Mesodermal cell (in vitro differentiated cells): Measurements from ENCODE around the gene FOSB.
A peak's percentile ranks its signal among the peaks of the same experiment; 100 is the strongest.

ENCODE experiments used
- H3K27ac ChIP-seq: 2 replicates; pipeline ENCODE4 v1.7.0; 2013; ENCODE audit warnings: mild to moderate bottlenecking, low read depth, low read length, moderate library complexity; ENCODE audit not compliant: severe bottlenecking
- H3K36me3 ChIP-seq: 2 replicates; pipeline ENCODE4 v1.7.1; 2013; ENCODE audit warnings: mild to moderate bottlenecking, low read length, moderate library complexity; ENCODE audit not compliant: control insufficient read depth, insufficient read depth
- H3K4me1 ChIP-seq: one replicate; pipeline ENCODE4 v1.7.1; 2013; ENCODE audit warnings: mild to moderate bottlenecking, low read length; ENCODE audit not compliant: insufficient read depth, control insufficient read depth, poor library complexity, severe bottlenecking
- H3K4me3 ChIP-seq: 2 replicates; pipeline ENCODE4 v1.7.0; 2013; ENCODE audit warnings: low read length, control low read depth, mild to moderate bottlenecking; ENCODE audit not compliant: insufficient read depth, poor library complexity, severe bottlenecking; ENCODE audit errors: extremely low read depth
- H3K9me3 ChIP-seq: 2 replicates; pipeline ENCODE4 v1.7.1; 2013; ENCODE audit warnings: mild to moderate bottlenecking, low read length, moderate library complexity; ENCODE audit not compliant: control insufficient read depth
- WGBS, 2 experiments: methylation state at CpG; one replicate each; pipeline ENCODE4 v1.1.5; 2013; ENCODE audit warnings: missing lambda C conversion rate in 2 of 2; ENCODE audit not compliant: insufficient coverage in 2 of 2; 5-methylcytosine and 5-hydroxymethylcytosine counted together

FOSB gene

GRCh38 chr19:45451850-45452387 is 15.9 kb upstream of the FOSB start:
- Histone ChIP-seq H3K27ac (no peak overlapping the region), H3K9me3 (no peaks in the 10 kb centered on the region), H3K4me1 (peaks cover 26% of the 10 kb centered on the region), H3K4me3 (no peak overlapping the region), H3K36me3 (no peaks in the 10 kb centered on the region)
- WGBS, 2 experiments: 93 to 95% methylated on average over 9 of the region's 12 CpGs

GRCh38 chr19:45455707-45456499 is 11.9 kb upstream of the FOSB start:
- Histone ChIP-seq H3K27ac (peak overlapping the region; percentile 99), H3K4me3 (no peak overlapping the region)
- 22 to 30% methylated on average over 10 to 20 of the region's 27 CpGs for WGBS, 2 experiments

GRCh38 chr19:45456500-45456815 is 11.3 kb upstream of the FOSB start:
- WGBS, 2 experiments: no CpG with 5 or more reads among the region's 2 CpGs
- no peaks in the 10 kb centered on the region for H3K9me3 ChIP-seq
- no peaks in the 10 kb centered on the region for H3K36me3 ChIP-seq
- H3K27ac ChIP-seq: peak overlapping the region; percentile 99
- H3K4me1 ChIP-seq: peaks cover 21% of the 10 kb centered on the region
- H3K4me3 ChIP-seq: no peak overlapping the region

More at GRCh38 chr19:45455707-45456499, 11.9 kb upstream of the FOSB start:
- H3K4me1 ChIP-seq: peaks cover 26% of the 10 kb centered on the region
- no peaks in the 10 kb centered on the region for H3K9me3 ChIP-seq
- H3K36me3 ChIP-seq: no peaks in the 10 kb centered on the region

- no peak overlapping the region for H3K27ac ChIP-seq
- H3K9me3 ChIP-seq: no peaks in the 10 kb centered on the region
- no peaks in the 10 kb centered on the region for H3K36me3 ChIP-seq
- H3K4me3 ChIP-seq: no peak overlapping the region
- peaks cover 19% of the 10 kb centered on the region for H3K4me1 ChIP-seq
These were observed 10.0 kb upstream of the FOSB start for GRCh38 chr19:45457776-45458175.

- no peaks in the 10 kb centered on the region for H3K9me3 ChIP-seq
- 73 to 78% methylated on average over 7 to 8 of the region's 8 CpGs for WGBS, 2 experiments
- H3K27ac ChIP-seq: no peak overlapping the region
- no peak overlapping the region for H3K4me3 ChIP-seq
- H3K4me1 ChIP-seq: peaks cover 5% of the 10 kb centered on the region
- H3K36me3 ChIP-seq: no peaks in the 10 kb centered on the region
These were observed 6.9 kb upstream of the FOSB start for GRCh38 chr19:45460807-45461347.

GRCh38 chr19:45462174-45462573 is 5.6 kb upstream of the FOSB start:
- H3K4me1 ChIP-seq: no peaks in the 10 kb centered on the region
- WGBS, 2 experiments: 70% methylated on average over 2 of the region's 4 CpGs
- H3K27ac ChIP-seq: no peak overlapping the region
- no peaks in the 10 kb centered on the region for H3K36me3 ChIP-seq
- H3K4me3 ChIP-seq: no peak overlapping the region
- H3K9me3 ChIP-seq: no peaks in the 10 kb centered on the region

GRCh38 chr19:45463241-45463640 is 4.6 kb upstream of the FOSB start:
- WGBS, 2 experiments: 79 to 82% methylated on average over 3 to 4 of the region's 4 CpGs
- Histone ChIP-seq H3K27ac (no peak overlapping the region), H3K36me3 (no peaks in the 10 kb centered on the region), H3K4me1 (no peaks in the 10 kb centered on the region), H3K9me3 (no peaks in the 10 kb centered on the region), H3K4me3 (no peak overlapping the region)

- Histone ChIP-seq H3K4me1 (no peaks in the 10 kb centered on the region), H3K4me3 (no peak overlapping the region), H3K9me3 (no peaks in the 10 kb centered on the region), H3K36me3 (no peaks in the 10 kb centered on the region), H3K27ac (no peak overlapping the region)
- 100% methylated on average over 2 of the region's 2 CpGs; no CpG with 5 or more reads in 1 of the 2 experiments for WGBS, 2 experiments
These were observed 3.5 kb upstream of the FOSB start for GRCh38 chr19:45464274-45464673.

GRCh38 chr19:45464852-45465441 is 2.8 kb upstream of the FOSB start:
- Histone ChIP-seq H3K27ac (no peak overlapping the region), H3K9me3 (no peaks in the 10 kb centered on the region)
- 41 to 76% methylated on average over 3 to 7 of the region's 8 CpGs for WGBS, 2 experiments

GRCh38 chr19:45467115-45467455 is 711 bp upstream of the FOSB start:
- peak overlapping the region; percentile 67 for H3K4me3 ChIP-seq
- H3K9me3 ChIP-seq: no peaks in the 10 kb centered on the region
- 7 to 9% methylated on average over 8 to 9 of the region's 11 CpGs for WGBS, 2 experiments
- H3K36me3 ChIP-seq: no peaks in the 10 kb centered on the region
- H3K27ac ChIP-seq: peak overlapping the region; percentile 99
- H3K4me1 ChIP-seq: peaks cover 2% of the 10 kb centered on the region

More at GRCh38 chr19:45464852-45465441, 2.8 kb upstream of the FOSB start:
- Histone ChIP-seq H3K4me3 (no peak overlapping the region), H3K36me3 (no peaks in the 10 kb centered on the region), H3K4me1 (no peaks in the 10 kb centered on the region)

- peak overlapping the region; percentile 99 for H3K27ac ChIP-seq
- WGBS, 2 experiments: 2 to 3% methylated on average over 27 to 30 of the region's 31 CpGs
- peak overlapping the region; percentile 67 for H3K4me3 ChIP-seq
These were observed 409 bp downstream of the FOSB start for GRCh38 chr19:45468159-45468651.

More at GRCh38 chr19:45468159-45468651, 409 bp downstream of the FOSB start:
- H3K36me3 ChIP-seq: no peaks in the 10 kb centered on the region
- H3K9me3 ChIP-seq: no peaks in the 10 kb centered on the region
- peaks cover 10% of the 10 kb centered on the region for H3K4me1 ChIP-seq
